Measurements from ENCODE around the gene KCNJ11.

The KCNJ11 gene

GRCh38 chr11:17389211-17389956 is 925 bp upstream of the KCNJ11 start:
- no peak for TF ChIP-seq FOXP2 (optimal IDR thresholded peaks at IDR 0.05; ENCODE audit: borderline replicate concordance, extremely low read depth, extremely low read length, insufficient read depth)
- no peak for TF ChIP-seq SIN3A (IDR thresholded peaks at IDR 0.05; ENCODE audit: borderline replicate concordance, insufficient read depth, low read length)
- TF ChIP-seq, protein P1, sequence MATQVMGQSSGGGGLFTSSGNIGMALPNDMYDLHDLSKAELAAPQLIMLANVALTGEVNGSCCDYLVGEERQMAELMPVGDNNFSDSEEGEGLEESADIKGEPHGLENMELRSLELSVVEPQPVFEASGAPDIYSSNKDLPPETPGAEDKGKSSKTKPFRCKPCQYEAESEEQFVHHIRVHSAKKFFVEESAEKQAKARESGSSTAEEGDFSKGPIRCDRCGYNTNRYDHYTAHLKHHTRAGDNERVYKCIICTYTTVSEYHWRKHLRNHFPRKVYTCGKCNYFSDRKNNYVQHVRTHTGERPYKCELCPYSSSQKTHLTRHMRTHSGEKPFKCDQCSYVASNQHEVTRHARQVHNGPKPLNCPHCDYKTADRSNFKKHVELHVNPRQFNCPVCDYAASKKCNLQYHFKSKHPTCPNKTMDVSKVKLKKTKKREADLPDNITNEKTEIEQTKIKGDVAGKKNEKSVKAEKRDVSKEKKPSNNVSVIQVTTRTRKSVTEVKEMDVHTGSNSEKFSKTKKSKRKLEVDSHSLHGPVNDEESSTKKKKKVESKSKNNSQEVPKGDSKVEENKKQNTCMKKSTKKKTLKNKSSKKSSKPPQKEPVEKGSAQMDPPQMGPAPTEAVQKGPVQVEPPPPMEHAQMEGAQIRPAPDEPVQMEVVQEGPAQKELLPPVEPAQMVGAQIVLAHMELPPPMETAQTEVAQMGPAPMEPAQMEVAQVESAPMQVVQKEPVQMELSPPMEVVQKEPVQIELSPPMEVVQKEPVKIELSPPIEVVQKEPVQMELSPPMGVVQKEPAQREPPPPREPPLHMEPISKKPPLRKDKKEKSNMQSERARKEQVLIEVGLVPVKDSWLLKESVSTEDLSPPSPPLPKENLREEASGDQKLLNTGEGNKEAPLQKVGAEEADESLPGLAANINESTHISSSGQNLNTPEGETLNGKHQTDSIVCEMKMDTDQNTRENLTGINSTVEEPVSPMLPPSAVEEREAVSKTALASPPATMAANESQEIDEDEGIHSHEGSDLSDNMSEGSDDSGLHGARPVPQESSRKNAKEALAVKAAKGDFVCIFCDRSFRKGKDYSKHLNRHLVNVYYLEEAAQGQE (IDR thresholded peaks at IDR 0.05; ENCODE audit: insufficient read depth in 1 of 2, low read depth in 2 of 2, low read length in 2 of 2), result no peak
- TF ChIP-seq POLR2AphosphoS5 (IDR thresholded peaks at IDR 0.05; ENCODE audit: low read depth, low read length), result no peak
- TF ChIP-seq TAF1 (IDR thresholded peaks at IDR 0.05; ENCODE audit: borderline replicate concordance, insufficient read depth, low read length), result no peak

GRCh38 chr11:17387811-17388210 is 648 bp downstream of the KCNJ11 start:
- TF ChIP-seq, protein P1 (IDR thresholded peaks at IDR 0.05; ENCODE audit: insufficient read depth in 1 of 2, low read depth in 2 of 2, low read length in 2 of 2), result no peak
- TF ChIP-seq FOXP2 (optimal IDR thresholded peaks at IDR 0.05; ENCODE audit: borderline replicate concordance, extremely low read depth, extremely low read length, insufficient read depth), result no peak
- TF ChIP-seq POLR2AphosphoS5 (IDR thresholded peaks at IDR 0.05; ENCODE audit: low read depth, low read length), result no peak
- no peak for TF ChIP-seq TAF1 (IDR thresholded peaks at IDR 0.05; ENCODE audit: borderline replicate concordance, insufficient read depth, low read length)
- no peak for TF ChIP-seq SIN3A (IDR thresholded peaks at IDR 0.05; ENCODE audit: borderline replicate concordance, insufficient read depth, low read length)

DNA sequence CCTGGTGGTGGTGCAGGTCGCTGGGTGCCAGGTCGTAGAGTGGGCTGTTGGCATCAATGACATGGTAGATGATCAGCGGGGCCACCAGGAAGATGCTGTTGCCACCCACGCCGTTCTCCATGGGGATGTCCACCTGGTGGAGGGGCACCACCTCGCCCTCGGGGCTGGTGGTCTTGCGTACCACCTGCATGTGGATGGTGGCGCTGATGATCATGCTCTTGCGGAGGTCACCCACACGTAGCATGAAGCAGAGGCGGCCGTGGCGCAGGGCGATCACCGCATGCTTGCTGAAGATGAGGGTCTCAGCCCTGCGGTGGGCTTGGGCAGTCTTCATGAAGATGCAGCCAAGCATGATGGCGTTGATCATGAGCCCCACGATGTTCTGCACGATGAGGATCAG is 1.2 kb downstream of the KCNJ11 start:
- TF ChIP-seq, protein P1 (IDR thresholded peaks at IDR 0.05; ENCODE audit: insufficient read depth in 1 of 2, low read depth in 2 of 2, low read length in 2 of 2), result no peak
- TF ChIP-seq TAF1 (IDR thresholded peaks at IDR 0.05; ENCODE audit: borderline replicate concordance, insufficient read depth, low read length) (no peak), SIN3A (IDR thresholded peaks at IDR 0.05; ENCODE audit: borderline replicate concordance, insufficient read depth, low read length) (no peak), FOXP2 (optimal IDR thresholded peaks at IDR 0.05; ENCODE audit: borderline replicate concordance, extremely low read depth, extremely low read length, insufficient read depth) (no peak), POLR2AphosphoS5 (IDR thresholded peaks at IDR 0.05; ENCODE audit: low read depth, low read length) (no peak)

DNA sequence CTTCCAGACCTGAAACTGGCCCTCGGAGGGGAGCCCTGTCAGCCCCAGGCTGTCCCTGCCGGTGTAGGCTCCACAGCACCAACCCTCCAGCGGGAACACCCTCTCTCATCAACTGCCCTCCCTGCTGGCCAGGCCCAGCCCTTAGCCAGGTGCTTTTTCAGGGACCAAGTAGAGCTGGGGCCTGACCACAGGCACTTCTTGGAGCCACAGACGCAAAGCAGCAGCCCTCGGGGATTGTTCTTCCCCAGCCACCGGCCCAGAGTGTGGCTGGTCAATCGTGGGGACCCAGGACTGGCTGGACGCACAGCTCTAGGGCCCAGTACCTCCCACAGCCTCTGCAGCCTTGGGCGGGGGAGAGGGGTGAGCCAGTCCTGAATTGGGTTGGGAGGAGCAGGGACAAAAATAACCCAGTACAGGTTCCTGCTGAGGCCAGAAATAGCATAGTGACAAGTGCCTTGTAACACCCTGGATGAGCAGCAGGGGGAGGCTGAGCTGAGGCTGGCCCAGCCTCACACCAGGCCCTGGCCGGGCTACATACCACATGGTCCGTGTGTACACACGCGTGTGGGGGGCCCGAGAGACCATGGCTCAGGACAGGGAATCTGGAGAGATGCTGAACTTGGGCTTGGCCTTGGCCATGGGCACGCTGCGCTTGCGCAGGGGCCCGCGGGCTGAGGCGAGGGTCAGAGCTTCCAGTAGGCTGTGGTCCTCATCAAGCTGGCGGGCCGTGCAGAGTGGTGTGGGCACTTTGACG is 2.0 kb downstream of the KCNJ11 start:
- peak; percentile 62 for TF ChIP-seq FOXP2 (optimal IDR thresholded peaks at IDR 0.05; ENCODE audit: borderline replicate concordance, extremely low read depth, extremely low read length, insufficient read depth)
- TF ChIP-seq, protein P1 (IDR thresholded peaks at IDR 0.05; ENCODE audit: insufficient read depth in 1 of 2, low read depth in 2 of 2, low read length in 2 of 2), result no peak

All from PFSK-1 (cell line).